Activated naive CD8-positive, alpha-beta T cell treated with anti-CD3 and anti-CD28 coated beads, Interleukin-2, amount 50 U/mL, for 24 hours (primary cell): ENCODE results near the gene CCDC57.

Experiments
- ATAC-seq: fragments of 150-1000 bp; cut with Tn5 transposase; one replicate; pipeline ENCODE4 v1.10.0; 2021
- DNase-seq: peaks from one replicate; pipeline ENCODE4 v3.0.0; 2021
- H3K27ac Mint-ChIP-seq: one replicate; pipeline ENCODE4 v1.8.0; 2021; ENCODE audit warnings: mild to moderate bottlenecking, mixed read lengths
- H3K27me3 Mint-ChIP-seq: one replicate; pipeline ENCODE4 v1.8.0; 2021; ENCODE audit warnings: mixed read lengths
- H3K36me3 Mint-ChIP-seq: one replicate; pipeline ENCODE4 v1.8.0; 2021; ENCODE audit warnings: low read depth, mixed read lengths
- H3K4me1 Mint-ChIP-seq: one replicate; pipeline ENCODE4 v1.8.0; 2021; ENCODE audit warnings: mixed read lengths
- H3K4me3 Mint-ChIP-seq: one replicate; pipeline ENCODE4 v1.8.0; 2021; ENCODE audit warnings: mild to moderate bottlenecking, moderate library complexity, mixed read lengths
- H3K9me3 Mint-ChIP-seq: one replicate; pipeline ENCODE4 v1.8.0; 2021; ENCODE audit warnings: mixed read lengths

CCDC57 gene

GRCh38 chr17:82110298-82110697 lies 102.3 kb downstream of the CCDC57 start:
- no peak for DNase-seq
- ATAC-seq = peak; percentile 33
- Mint-ChIP-seq H3K4me3 (no peak overlapping the region), H3K9me3 (no peaks in the 10 kb centered on the region), H3K27me3 (no peaks in the 10 kb centered on the region), H3K27ac (peak overlapping the region; percentile 29), H3K36me3 (no peaks in the 10 kb centered on the region), H3K4me1 (peaks cover 23% of the 10 kb centered on the region)

- Mint-ChIP-seq H3K27me3 (no peaks in the 10 kb centered on the region), H3K4me3 (no peak overlapping the region), H3K36me3 (no peaks in the 10 kb centered on the region), H3K9me3 (no peaks in the 10 kb centered on the region), H3K27ac (peak overlapping the region; percentile 9), H3K4me1 (peaks cover 27% of the 10 kb centered on the region)
- DNase-seq = no peak
- ATAC-seq = no peak
Measured at GRCh38 chr17:82108961-82109475, 103.6 kb downstream of the CCDC57 start.

DNA sequence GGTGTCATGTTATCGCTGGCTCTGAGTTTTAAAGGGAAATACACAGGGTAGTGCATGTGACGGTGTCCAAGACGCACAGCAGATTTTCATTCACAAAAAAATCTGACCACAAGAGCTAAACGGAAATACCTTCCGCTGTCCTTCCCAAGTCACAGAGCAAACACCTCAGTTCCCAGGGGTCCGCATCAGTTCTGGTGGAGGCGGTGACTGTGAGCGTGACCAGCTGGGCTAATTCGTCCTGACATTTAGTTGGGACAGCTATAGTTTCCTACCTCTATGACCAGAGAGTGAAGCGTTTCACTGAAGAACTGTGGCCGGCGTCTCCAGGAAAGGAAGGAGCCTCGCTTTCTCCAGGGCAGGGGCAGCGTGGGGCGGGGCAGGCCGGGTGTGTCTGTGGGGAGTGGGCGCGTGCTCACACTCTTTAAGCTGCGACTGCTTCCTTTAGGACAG lies 104.1 kb downstream of the CCDC57 start:
- H3K27ac Mint-ChIP-seq = peak overlapping the region; percentile 9
- H3K27me3 Mint-ChIP-seq = no peaks in the 10 kb centered on the region
- H3K36me3 Mint-ChIP-seq = no peaks in the 10 kb centered on the region
- no peak overlapping the region for H3K4me3 Mint-ChIP-seq
- DNase-seq = no peak
- no peaks in the 10 kb centered on the region for H3K9me3 Mint-ChIP-seq
- H3K4me1 Mint-ChIP-seq = peaks cover 27% of the 10 kb centered on the region
- no peak for ATAC-seq

DNA sequence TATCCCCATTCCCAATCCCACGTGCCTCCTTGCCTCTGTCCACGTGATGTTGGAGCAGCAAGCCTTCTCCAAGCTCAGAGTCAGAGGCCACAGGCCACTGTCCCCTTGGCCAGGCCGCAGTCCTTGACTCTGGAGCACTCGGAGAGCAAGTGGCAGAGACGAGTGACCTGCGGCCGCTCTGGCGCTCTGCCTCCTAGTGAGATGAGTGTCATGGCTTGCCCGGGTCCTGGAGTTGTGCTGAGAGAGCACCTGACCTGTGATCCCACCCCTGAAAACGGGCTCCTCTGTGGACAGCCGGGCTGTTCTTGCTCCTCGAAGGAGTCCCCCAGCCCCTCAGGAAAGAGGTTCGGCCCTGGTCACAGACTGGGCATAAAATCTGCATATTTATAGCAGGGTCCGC lies 104.6 kb downstream of the CCDC57 start:
- Mint-ChIP-seq H3K9me3 (no peaks in the 10 kb centered on the region), H3K4me1 (peaks cover 27% of the 10 kb centered on the region), H3K4me3 (no peak overlapping the region), H3K27ac (no peak overlapping the region), H3K27me3 (no peaks in the 10 kb centered on the region), H3K36me3 (no peaks in the 10 kb centered on the region)
- DNase-seq (no peak), ATAC-seq (no peak)

DNA sequence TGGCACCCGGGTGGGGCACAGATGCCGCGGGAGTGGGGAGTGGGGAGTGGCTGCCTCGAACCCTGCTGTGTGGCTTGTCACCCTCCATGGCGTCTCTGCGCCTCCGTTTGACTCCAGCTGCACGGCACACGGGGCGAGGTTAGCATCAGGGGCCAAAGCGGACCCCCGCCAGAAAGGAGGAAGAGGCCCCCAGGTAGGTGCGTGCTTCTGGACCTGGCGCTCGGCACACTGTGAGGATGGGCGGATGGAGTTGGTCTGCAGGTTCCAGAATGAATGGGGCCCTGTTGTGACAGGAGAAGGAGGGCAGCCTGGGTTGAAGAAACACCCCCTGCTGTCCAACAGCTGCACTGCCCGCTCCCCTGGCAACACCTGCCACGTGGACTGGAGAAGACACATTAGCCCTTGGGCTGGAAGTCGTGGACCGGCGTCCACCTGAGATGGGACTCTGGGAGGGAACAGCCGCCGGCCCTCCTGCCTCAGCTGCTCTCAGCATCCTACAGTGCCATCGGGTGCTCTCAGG lies 105.2 kb downstream of the CCDC57 start:
- ATAC-seq = no peak
- H3K27me3 Mint-ChIP-seq = no peaks in the 10 kb centered on the region
- peak overlapping the region; percentile 27 for H3K27ac Mint-ChIP-seq
- H3K36me3 Mint-ChIP-seq = no peaks in the 10 kb centered on the region
- DNase-seq = no peak
- H3K4me1 Mint-ChIP-seq = peaks cover 27% of the 10 kb centered on the region
- no peaks in the 10 kb centered on the region for H3K9me3 Mint-ChIP-seq
- H3K4me3 Mint-ChIP-seq = no peak overlapping the region

- Mint-ChIP-seq H3K9me3 (no peaks in the 10 kb centered on the region), H3K27ac (peak overlapping the region; percentile 94), H3K36me3 (no peaks in the 10 kb centered on the region), H3K4me1 (peaks cover 27% of the 10 kb centered on the region), H3K27me3 (no peaks in the 10 kb centered on the region), H3K4me3 (peak overlapping the region; percentile 89)
- DNase-seq (no peak), ATAC-seq (no peak)
Measured at GRCh38 chr17:82106688-82107305, 105.8 kb downstream of the CCDC57 start.

DNA sequence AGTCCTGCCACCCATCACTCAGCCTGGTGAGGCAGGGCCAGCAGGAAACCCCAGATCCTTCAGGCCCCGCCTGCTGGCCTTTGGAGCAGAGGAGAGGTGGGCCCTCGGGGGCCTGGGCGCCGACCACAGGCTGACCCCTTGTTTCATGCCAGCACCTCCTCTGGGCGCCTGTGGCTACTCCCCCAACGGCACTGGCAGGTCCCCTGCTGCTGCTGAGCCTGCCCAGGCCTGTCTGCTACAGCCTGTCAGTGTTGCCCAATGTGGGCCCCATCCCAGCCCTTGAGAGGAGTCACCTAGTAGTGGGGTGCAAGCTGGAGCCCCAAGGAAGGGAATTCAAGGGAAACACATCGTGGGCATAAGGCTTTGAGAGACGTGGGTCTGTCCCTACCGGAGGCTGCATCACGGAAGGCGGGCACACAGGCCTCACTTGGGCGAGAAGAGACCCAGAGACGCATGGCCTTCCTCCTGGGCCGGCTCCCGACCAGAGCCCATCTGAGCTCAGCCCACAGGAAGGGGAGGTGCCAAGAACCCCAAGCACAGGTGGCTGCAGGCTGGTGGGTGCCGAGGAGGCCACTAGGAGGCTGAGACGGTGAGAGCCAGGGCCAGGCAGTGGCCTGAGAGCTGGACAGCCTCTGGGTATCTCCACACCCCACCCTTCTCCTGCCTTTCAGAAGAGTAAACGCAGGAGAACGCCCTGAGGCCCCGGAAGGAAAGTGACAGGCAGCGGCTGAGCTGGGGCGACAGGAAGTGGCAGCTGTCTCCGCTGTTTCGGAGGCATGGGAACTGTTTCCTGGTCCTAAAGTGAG lies 106.6 kb downstream of the CCDC57 start:
- Mint-ChIP-seq H3K4me3 (peak overlapping the region; percentile 89), H3K4me1 (peaks cover 28% of the 10 kb centered on the region), H3K27me3 (no peaks in the 10 kb centered on the region), H3K36me3 (no peaks in the 10 kb centered on the region), H3K27ac (peak overlapping the region; percentile 94), H3K9me3 (no peaks in the 10 kb centered on the region)
- DNase-seq (peak; percentile 76), ATAC-seq (peak; percentile 89)

- H3K36me3 Mint-ChIP-seq = no peaks in the 10 kb centered on the region
- H3K4me1 Mint-ChIP-seq = peaks cover 30% of the 10 kb centered on the region
- peak overlapping the region; percentile 89 for H3K4me3 Mint-ChIP-seq
- no peaks in the 10 kb centered on the region for H3K9me3 Mint-ChIP-seq
- no peak for ATAC-seq
- peak overlapping the region; percentile 94 for H3K27ac Mint-ChIP-seq
- no peak for DNase-seq
- H3K27me3 Mint-ChIP-seq = no peaks in the 10 kb centered on the region
Measured at GRCh38 chr17:82105417-82105881, 107.2 kb downstream of the CCDC57 start.

GRCh38 chr17:82104797-82105416 lies 107.7 kb downstream of the CCDC57 start:
- Mint-ChIP-seq H3K4me1 (peaks cover 29% of the 10 kb centered on the region), H3K27me3 (no peaks in the 10 kb centered on the region), H3K4me3 (peak overlapping the region; percentile 89), H3K27ac (peak overlapping the region; percentile 18), H3K36me3 (peaks cover 1% of the 10 kb centered on the region), H3K9me3 (no peaks in the 10 kb centered on the region)
- ATAC-seq = no peak
- DNase-seq = no peak

GRCh38 chr17:82103553-82104451 lies 108.8 kb downstream of the CCDC57 start:
- H3K4me3 Mint-ChIP-seq = no peak overlapping the region
- DNase-seq = no peak
- H3K4me1 Mint-ChIP-seq = peaks cover 26% of the 10 kb centered on the region
- peaks cover 3% of the 10 kb centered on the region for H3K36me3 Mint-ChIP-seq
- no peaks in the 10 kb centered on the region for H3K9me3 Mint-ChIP-seq
- H3K27me3 Mint-ChIP-seq = no peaks in the 10 kb centered on the region
- no peak for ATAC-seq
- no peak overlapping the region for H3K27ac Mint-ChIP-seq

GRCh38 chr17:82101767-82102679 lies 110.6 kb downstream of the CCDC57 start:
- Mint-ChIP-seq H3K9me3 (no peaks in the 10 kb centered on the region), H3K27ac (no peak overlapping the region), H3K27me3 (no peaks in the 10 kb centered on the region), H3K4me1 (peaks cover 26% of the 10 kb centered on the region), H3K4me3 (no peak overlapping the region), H3K36me3 (peaks cover 3% of the 10 kb centered on the region)
- ATAC-seq = no peak
- DNase-seq = no peak

DNA sequence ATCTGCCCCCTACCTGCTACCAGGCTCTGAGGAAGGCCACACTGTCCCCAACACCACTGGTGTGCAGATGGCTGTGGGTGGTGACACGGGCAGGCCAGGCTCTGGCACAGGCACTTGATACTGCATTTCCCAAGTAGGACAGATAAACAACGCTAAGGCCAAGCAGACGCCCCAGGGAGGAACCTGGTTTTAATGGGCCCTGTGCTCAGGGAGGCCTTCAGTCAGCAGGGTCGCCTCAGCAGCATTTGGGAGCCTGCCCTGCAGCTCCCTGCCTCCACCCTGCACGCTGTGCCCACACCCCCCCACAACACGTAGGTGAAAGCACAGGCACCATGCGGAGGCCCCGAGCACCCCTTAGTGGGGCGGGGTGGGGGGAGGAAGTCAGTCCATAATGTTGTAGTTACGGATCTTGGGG lies 111.3 kb downstream of the CCDC57 start:
- no peak for ATAC-seq
- peaks cover 3% of the 10 kb centered on the region for H3K36me3 Mint-ChIP-seq
- no peak overlapping the region for H3K27ac Mint-ChIP-seq
- no peaks in the 10 kb centered on the region for H3K9me3 Mint-ChIP-seq
- no peaks in the 10 kb centered on the region for H3K27me3 Mint-ChIP-seq
- H3K4me3 Mint-ChIP-seq = no peak overlapping the region
- no peak for DNase-seq
- peaks cover 23% of the 10 kb centered on the region for H3K4me1 Mint-ChIP-seq
